ENCODE measurements around the gene COL24A1.
"Not testable (repeated sequence)": the region's sequence is repeated elsewhere in the genome, so short reads cannot be mapped to it uniquely, and the experiment has no call there.

Gene COL24A1

DNA sequence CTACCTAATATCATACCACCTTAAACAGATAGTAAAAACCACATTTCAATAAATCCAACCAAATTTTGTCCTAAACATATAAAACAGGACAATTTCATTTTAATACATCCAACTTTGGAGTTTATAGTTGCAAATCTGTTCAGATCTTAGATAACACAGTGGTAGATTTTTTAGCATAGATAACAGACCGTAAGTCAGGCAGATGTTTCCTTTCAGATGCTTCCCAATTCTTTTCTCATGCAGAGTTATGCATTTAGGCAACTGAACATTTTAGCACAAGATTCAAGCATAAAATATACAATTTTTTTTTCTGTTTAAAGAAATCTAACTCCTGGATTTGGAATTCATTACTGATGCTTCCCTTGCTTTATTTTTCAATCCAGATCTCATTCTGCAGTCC is 291.8 kb downstream of the COL24A1 start:
- H3K4me3 ChIP-seq (replicated peaks; ENCODE audit: low read depth, low read length), result no peak overlapping the region
- TF ChIP-seq, protein P1, sequence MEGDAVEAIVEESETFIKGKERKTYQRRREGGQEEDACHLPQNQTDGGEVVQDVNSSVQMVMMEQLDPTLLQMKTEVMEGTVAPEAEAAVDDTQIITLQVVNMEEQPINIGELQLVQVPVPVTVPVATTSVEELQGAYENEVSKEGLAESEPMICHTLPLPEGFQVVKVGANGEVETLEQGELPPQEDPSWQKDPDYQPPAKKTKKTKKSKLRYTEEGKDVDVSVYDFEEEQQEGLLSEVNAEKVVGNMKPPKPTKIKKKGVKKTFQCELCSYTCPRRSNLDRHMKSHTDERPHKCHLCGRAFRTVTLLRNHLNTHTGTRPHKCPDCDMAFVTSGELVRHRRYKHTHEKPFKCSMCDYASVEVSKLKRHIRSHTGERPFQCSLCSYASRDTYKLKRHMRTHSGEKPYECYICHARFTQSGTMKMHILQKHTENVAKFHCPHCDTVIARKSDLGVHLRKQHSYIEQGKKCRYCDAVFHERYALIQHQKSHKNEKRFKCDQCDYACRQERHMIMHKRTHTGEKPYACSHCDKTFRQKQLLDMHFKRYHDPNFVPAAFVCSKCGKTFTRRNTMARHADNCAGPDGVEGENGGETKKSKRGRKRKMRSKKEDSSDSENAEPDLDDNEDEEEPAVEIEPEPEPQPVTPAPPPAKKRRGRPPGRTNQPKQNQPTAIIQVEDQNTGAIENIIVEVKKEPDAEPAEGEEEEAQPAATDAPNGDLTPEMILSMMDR (IDR thresholded peaks at IDR 0.05; ENCODE audit: low read depth, low read length, missing control alignments), result no peak
- no peak for DNase-seq (ENCODE audit: extremely low read depth, low read depth)

- not testable (repeated sequence) for DNase-seq (ENCODE audit: extremely low read depth, low read depth); H3K4me3 ChIP-seq (replicated peaks; ENCODE audit: low read depth, low read length)
These were observed 292.9 kb downstream of the COL24A1 start for GRCh38 chr1:85863639-85864038.

- H3K4me3 ChIP-seq (replicated peaks; ENCODE audit: low read depth, low read length), result no peak overlapping the region
- DNase-seq (ENCODE audit: extremely low read depth, low read depth), result no peak
- TF ChIP-seq, protein P1 (IDR thresholded peaks at IDR 0.05; ENCODE audit: low read depth, low read length, missing control alignments), result no peak
These were observed 294.1 kb downstream of the COL24A1 start for GRCh38 chr1:85862456-85862855.

DNA sequence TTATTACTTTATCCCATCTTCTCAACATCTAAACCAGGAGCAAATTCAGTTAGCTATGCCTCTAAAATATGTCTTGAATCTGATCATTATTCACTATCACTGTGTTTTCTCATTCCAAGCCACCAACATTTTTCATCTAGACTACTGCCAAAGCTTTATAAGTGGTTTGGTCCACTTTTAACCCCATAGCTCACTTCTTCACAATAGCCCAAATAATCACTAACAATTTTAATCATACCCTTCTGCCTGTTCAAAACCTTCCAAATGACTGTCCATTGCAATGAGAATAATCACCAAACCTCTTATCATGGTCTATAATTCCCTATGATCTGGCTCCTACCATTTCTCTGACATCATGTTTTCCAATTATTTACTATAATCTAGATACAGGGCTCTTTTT is 298.6 kb downstream of the COL24A1 start:
- no peak overlapping the region for H3K4me3 ChIP-seq (replicated peaks; ENCODE audit: low read depth, low read length)
- TF ChIP-seq, protein P1 (IDR thresholded peaks at IDR 0.05; ENCODE audit: low read depth, low read length, missing control alignments), result no peak
- no peak for DNase-seq (ENCODE audit: extremely low read depth, low read depth)

GRCh38 chr1:85850238-85850637 is 306.3 kb downstream of the COL24A1 start:
- TF ChIP-seq, protein P1 (IDR thresholded peaks at IDR 0.05; ENCODE audit: low read depth, low read length, missing control alignments), result peak; percentile 31
- no peak overlapping the region for H3K4me3 ChIP-seq (replicated peaks; ENCODE audit: low read depth, low read length)
- DNase-seq (ENCODE audit: extremely low read depth, low read depth), result peak; percentile 82

DNA sequence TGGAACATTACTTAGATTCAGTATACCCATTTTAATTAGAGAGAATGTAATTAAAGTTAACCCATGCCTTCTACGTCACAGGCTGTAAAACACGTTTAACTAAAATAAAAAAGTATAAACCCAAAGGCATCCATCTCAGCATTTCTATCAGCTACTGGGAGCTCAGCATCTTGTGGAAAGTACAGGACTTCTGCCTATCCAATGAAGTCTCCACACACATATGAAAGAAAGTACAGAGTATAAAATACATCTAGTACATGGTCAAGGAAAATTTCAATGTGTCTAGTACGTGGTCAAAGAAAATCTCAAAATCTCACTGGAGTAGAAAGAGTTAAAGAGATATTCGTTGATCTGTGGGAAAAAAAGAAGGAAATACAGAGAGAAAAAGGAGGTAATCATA is 306.9 kb downstream of the COL24A1 start:
- no peak for DNase-seq (ENCODE audit: extremely low read depth, low read depth)
- TF ChIP-seq, protein P1 (IDR thresholded peaks at IDR 0.05; ENCODE audit: low read depth, low read length, missing control alignments), result no peak
- H3K4me3 ChIP-seq (replicated peaks; ENCODE audit: low read depth, low read length), result no peak overlapping the region

DNA sequence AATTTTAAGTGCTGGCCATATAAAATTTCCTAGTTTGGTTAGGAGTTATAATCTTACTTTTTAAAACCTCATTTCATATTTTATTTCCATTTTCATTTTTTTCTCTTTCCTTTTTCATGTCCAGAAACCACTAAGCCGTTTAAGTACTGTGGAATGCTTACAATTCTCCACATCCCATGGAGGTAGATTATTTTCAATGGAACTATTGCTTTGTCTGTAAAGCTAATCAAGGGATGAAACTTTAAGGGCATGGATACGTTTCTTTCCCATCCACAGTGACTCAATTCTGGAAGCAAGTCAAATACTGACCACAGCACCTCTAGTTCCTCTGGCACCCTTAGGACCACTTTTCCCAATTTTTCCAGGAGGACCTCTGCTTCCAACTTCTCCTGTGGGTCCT is 309.2 kb downstream of the COL24A1 start:
- DNase-seq (ENCODE audit: extremely low read depth, low read depth), result no peak
- H3K4me3 ChIP-seq (replicated peaks; ENCODE audit: low read depth, low read length), result no peak overlapping the region
- TF ChIP-seq, protein P1 (IDR thresholded peaks at IDR 0.05; ENCODE audit: low read depth, low read length, missing control alignments), result no peak
